ENCODE data around the gene UBL4B. TPM values are rescaled to one million over a fixed set of nuclear protein-coding genes. Genes with fewer than 3 reads are reported as not detected.

Gene UBL4B
- total RNA-seq, 2 donors from 2014 or later: not detected

- Histone ChIP-seq H3K4me1 (ENCODE audit: control insufficient read depth in 1 of 2, low read depth in 2 of 2) (peaks cover 3 to 7% of the 10 kb centered on the region in 2 donors), H3K27ac (no peak overlapping the region), H3K27me3 (replicated peaks; ENCODE audit: insufficient read depth) (no peaks in the 10 kb centered on the region), H3K9me3 (no peaks in the 10 kb centered on the region), H3K4me3 (no peak overlapping the region), H3K36me3 (no peaks in the 10 kb centered on the region)
- TF ChIP-seq CTCF (IDR thresholded peaks at IDR 0.05): no peak
- DNase-seq (ENCODE audit: low spot score): no peak
- no peak for ATAC-seq (ENCODE audit: insufficient number of reproducible peaks, low FRiP score, low read depth)
Observed at GRCh38 chr1:110125810-110126209, 13.6 kb downstream of the UBL4B start.

- no peak for ATAC-seq (ENCODE audit: insufficient number of reproducible peaks, low FRiP score, low read depth)
- peaks cover 3 to 7% of the 10 kb centered on the region in 2 donors for H3K4me1 ChIP-seq (ENCODE audit: control insufficient read depth in 1 of 2, low read depth in 2 of 2)
- H3K27me3 ChIP-seq (replicated peaks; ENCODE audit: insufficient read depth): no peaks in the 10 kb centered on the region
- H3K36me3 ChIP-seq: no peaks in the 10 kb centered on the region
- no peak for DNase-seq (ENCODE audit: low spot score)
- H3K9me3 ChIP-seq: no peaks in the 10 kb centered on the region
- TF ChIP-seq CTCF (IDR thresholded peaks at IDR 0.05): no peak
- H3K4me3 ChIP-seq: peak overlapping the region; percentile 42
- H3K27ac ChIP-seq: no peak overlapping the region
Observed at GRCh38 chr1:110130113-110130591, 17.9 kb downstream of the UBL4B start.

GRCh38 chr1:110130989-110131388 lies 18.7 kb downstream of the UBL4B start:
- no peak overlapping the region for H3K4me3 ChIP-seq
- ATAC-seq (ENCODE audit: insufficient number of reproducible peaks, low FRiP score, low read depth) (no peak), DNase-seq (ENCODE audit: low spot score) (no peak)
- TF ChIP-seq CTCF (IDR thresholded peaks at IDR 0.05): no peak
- peaks cover 3 to 7% of the 10 kb centered on the region in 2 donors for H3K4me1 ChIP-seq (ENCODE audit: control insufficient read depth in 1 of 2, low read depth in 2 of 2)
- no peaks in the 10 kb centered on the region for H3K36me3 ChIP-seq
- no peaks in the 10 kb centered on the region for H3K27me3 ChIP-seq (replicated peaks; ENCODE audit: insufficient read depth)
- H3K27ac ChIP-seq: no peak overlapping the region
- no peaks in the 10 kb centered on the region for H3K9me3 ChIP-seq

- Histone ChIP-seq H3K4me1 (ENCODE audit: control insufficient read depth in 1 of 2, low read depth in 2 of 2) (peaks cover 3 to 7% of the 10 kb centered on the region in 2 donors), H3K9me3 (no peaks in the 10 kb centered on the region), H3K27ac (no peak overlapping the region), H3K27me3 (replicated peaks; ENCODE audit: insufficient read depth) (no peaks in the 10 kb centered on the region), H3K36me3 (no peaks in the 10 kb centered on the region), H3K4me3 (no peak overlapping the region)
- ATAC-seq (ENCODE audit: insufficient number of reproducible peaks, low FRiP score, low read depth) (no peak), DNase-seq (ENCODE audit: low spot score) (no peak)
- TF ChIP-seq CTCF (IDR thresholded peaks at IDR 0.05): no peak
Observed at GRCh38 chr1:110132682-110133081, 20.4 kb downstream of the UBL4B start.

GRCh38 chr1:110133436-110133835 lies 21.2 kb downstream of the UBL4B start:
- Histone ChIP-seq H3K4me1 (ENCODE audit: control insufficient read depth in 1 of 2, low read depth in 2 of 2) (peaks cover 3 to 7% of the 10 kb centered on the region in 2 donors), H3K27ac (no peak overlapping the region), H3K9me3 (no peaks in the 10 kb centered on the region), H3K27me3 (replicated peaks; ENCODE audit: insufficient read depth) (no peaks in the 10 kb centered on the region), H3K36me3 (no peaks in the 10 kb centered on the region), H3K4me3 (no peak overlapping the region)
- DNase-seq (ENCODE audit: low spot score) (no peak), ATAC-seq (ENCODE audit: insufficient number of reproducible peaks, low FRiP score, low read depth) (no peak)
- no peak for TF ChIP-seq CTCF (IDR thresholded peaks at IDR 0.05)
